ENCODE data around the gene ILK.
A peak's percentile ranks its signal among the peaks of the same experiment; 100 is the strongest.

ILK gene

GRCh38 chr11:6612213-6613041 is 8.9 kb downstream of the ILK start, which contains the start of gene TAF10:
Gene TAF10 (minus strand): TSS chr11:6612216. CDS start chr11:6612189, 27 bp downstream.
- peak within 1 kb of the TSS; percentile 89 for H3K9ac ChIP-seq (ENCODE audit: insufficient read length)
- H3K9me3 ChIP-seq (ENCODE audit: low read depth, low read length): no peaks in the 10 kb centered on the region
- H3K27ac ChIP-seq: peak within 1 kb of the TSS; percentile 92
- peak; percentile 64 for DNase-seq (ENCODE audit: low read depth, low spot score)
- TF ChIP-seq FOXP2 (optimal IDR thresholded peaks at IDR 0.05; ENCODE audit: control extremely low read depth, extremely low read length, insufficient read depth) (peak; percentile 91), EZH2 (IDR thresholded peaks at IDR 0.05) (no peak), POLR2AphosphoS5 (IDR thresholded peaks at IDR 0.05; ENCODE audit: borderline replicate concordance, low read depth, low read length) (peak; percentile 97)
- H3K4me3 ChIP-seq: peak within 1 kb of the TSS; percentile 94
- peaks cover 36% of the 10 kb centered on the region for H3K36me3 ChIP-seq (ENCODE audit: insufficient read depth, low read length)

DNA sequence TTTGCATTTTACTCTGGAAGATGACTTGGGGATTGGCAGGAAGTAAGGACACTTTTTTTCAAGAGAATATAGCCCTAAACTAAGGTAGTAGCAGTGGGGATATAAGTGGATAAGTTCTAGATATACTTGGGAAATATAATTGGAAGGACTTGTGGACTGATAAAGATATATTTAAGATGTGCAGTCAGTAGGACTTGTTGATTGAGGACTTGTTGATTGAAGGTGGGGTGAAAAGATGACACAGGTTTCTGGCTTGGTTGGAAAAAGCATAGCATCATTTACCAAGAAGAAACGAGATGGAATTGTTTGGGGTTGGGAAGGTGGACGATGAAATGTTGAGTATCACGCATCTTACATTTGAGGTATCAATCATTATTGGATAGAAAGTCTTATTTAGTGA is 9.9 kb downstream of the ILK start:
- Histone ChIP-seq H3K9me3 (ENCODE audit: low read depth, low read length) (no peaks in the 10 kb centered on the region), H3K9ac (ENCODE audit: insufficient read length) (no peak overlapping the region), H3K4me3 (no peak overlapping the region), H3K36me3 (ENCODE audit: insufficient read depth, low read length) (peaks cover 29% of the 10 kb centered on the region), H3K27ac (no peak overlapping the region)
- TF ChIP-seq EZH2 (IDR thresholded peaks at IDR 0.05) (no peak), POLR2AphosphoS5 (IDR thresholded peaks at IDR 0.05; ENCODE audit: borderline replicate concordance, low read depth, low read length) (no peak), FOXP2 (optimal IDR thresholded peaks at IDR 0.05; ENCODE audit: control extremely low read depth, extremely low read length, insufficient read depth) (no peak)
- no peak for DNase-seq (ENCODE audit: low read depth, low spot score)

DNA sequence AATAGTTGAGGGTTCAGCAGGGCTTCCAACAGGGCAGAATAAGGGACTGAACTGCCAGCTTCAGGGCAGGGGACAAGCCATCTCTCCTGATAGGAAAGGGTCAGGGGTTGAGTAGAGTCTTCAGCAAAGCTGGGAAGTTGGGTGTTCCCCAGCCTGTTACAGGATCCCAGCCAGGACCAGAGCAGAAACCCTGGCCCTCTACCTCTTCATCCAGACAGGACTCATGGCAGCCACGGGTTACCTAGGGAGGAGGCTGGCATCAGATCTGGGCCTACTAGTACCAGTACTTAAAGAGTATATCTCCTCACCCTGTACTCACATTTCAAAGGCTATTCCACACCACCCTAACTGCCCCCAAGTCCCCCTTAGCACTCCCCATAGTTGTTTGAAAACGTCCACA is 10.9 kb downstream of the ILK start:
- no peak overlapping the region for H3K4me3 ChIP-seq
- H3K27ac ChIP-seq: no peak overlapping the region
- no peaks in the 10 kb centered on the region for H3K9me3 ChIP-seq (ENCODE audit: low read depth, low read length)
- H3K36me3 ChIP-seq (ENCODE audit: insufficient read depth, low read length): peaks cover 19% of the 10 kb centered on the region
- H3K9ac ChIP-seq (ENCODE audit: insufficient read length): no peak overlapping the region
- no peak for DNase-seq (ENCODE audit: low read depth, low spot score)
- TF ChIP-seq EZH2 (IDR thresholded peaks at IDR 0.05) (no peak), FOXP2 (optimal IDR thresholded peaks at IDR 0.05; ENCODE audit: control extremely low read depth, extremely low read length, insufficient read depth) (no peak), POLR2AphosphoS5 (IDR thresholded peaks at IDR 0.05; ENCODE audit: borderline replicate concordance, low read depth, low read length) (no peak)

- Histone ChIP-seq H3K9me3 (ENCODE audit: low read depth, low read length) (no peaks in the 10 kb centered on the region), H3K4me3 (no peak overlapping the region), H3K36me3 (ENCODE audit: insufficient read depth, low read length) (peaks cover 13% of the 10 kb centered on the region), H3K27ac (no peak overlapping the region), H3K9ac (ENCODE audit: insufficient read length) (no peak overlapping the region)
- TF ChIP-seq FOXP2 (optimal IDR thresholded peaks at IDR 0.05; ENCODE audit: control extremely low read depth, extremely low read length, insufficient read depth) (no peak), EZH2 (IDR thresholded peaks at IDR 0.05) (no peak), POLR2AphosphoS5 (IDR thresholded peaks at IDR 0.05; ENCODE audit: borderline replicate concordance, low read depth, low read length) (no peak)
- DNase-seq (ENCODE audit: low read depth, low spot score): no peak
These were observed 11.5 kb downstream of the ILK start for GRCh38 chr11:6615046-6615445.

DNA sequence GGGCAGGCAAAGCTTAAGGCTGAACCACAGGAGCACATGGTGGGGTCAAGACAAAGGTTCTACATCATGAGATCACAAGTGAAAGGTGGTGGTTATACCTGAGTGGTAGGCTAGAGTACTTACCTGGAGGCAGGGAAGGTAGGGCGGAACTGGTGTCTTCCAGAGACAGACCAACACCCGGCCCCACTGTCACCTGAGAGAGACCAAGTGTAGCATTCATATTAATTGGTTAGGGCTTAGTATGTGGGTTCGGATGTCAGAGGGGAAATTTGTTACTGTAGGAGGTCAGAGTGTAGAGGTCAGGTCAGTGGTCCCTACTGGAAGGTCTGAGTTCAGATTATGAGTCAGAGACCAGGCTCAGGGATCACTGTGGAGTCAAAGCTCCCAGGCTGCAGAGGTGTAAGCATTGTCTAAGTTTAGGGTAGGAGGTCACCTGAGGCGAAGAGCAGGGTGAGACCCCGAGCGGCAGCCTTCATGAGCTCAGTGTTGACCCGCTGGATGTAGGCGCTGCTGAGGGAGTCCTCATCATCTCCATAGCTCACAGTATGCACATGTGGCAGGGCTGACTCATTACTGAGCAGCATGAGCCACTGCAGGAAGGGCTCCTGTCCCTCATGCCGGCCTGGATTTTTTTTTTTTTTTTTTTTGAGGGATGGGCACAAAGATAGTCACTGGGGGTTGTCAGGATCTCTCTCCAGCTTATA is 12.5 kb downstream of the ILK start:
- no peak for DNase-seq (ENCODE audit: low read depth, low spot score)
- Histone ChIP-seq H3K4me3 (no peak overlapping the region), H3K36me3 (ENCODE audit: insufficient read depth, low read length) (peaks cover 3% of the 10 kb centered on the region), H3K27ac (no peak overlapping the region), H3K9ac (ENCODE audit: insufficient read length) (no peak overlapping the region), H3K9me3 (ENCODE audit: low read depth, low read length) (no peaks in the 10 kb centered on the region)
- TF ChIP-seq FOXP2 (optimal IDR thresholded peaks at IDR 0.05; ENCODE audit: control extremely low read depth, extremely low read length, insufficient read depth) (no peak), POLR2AphosphoS5 (IDR thresholded peaks at IDR 0.05; ENCODE audit: borderline replicate concordance, low read depth, low read length) (no peak), EZH2 (IDR thresholded peaks at IDR 0.05) (no peak)

DNA sequence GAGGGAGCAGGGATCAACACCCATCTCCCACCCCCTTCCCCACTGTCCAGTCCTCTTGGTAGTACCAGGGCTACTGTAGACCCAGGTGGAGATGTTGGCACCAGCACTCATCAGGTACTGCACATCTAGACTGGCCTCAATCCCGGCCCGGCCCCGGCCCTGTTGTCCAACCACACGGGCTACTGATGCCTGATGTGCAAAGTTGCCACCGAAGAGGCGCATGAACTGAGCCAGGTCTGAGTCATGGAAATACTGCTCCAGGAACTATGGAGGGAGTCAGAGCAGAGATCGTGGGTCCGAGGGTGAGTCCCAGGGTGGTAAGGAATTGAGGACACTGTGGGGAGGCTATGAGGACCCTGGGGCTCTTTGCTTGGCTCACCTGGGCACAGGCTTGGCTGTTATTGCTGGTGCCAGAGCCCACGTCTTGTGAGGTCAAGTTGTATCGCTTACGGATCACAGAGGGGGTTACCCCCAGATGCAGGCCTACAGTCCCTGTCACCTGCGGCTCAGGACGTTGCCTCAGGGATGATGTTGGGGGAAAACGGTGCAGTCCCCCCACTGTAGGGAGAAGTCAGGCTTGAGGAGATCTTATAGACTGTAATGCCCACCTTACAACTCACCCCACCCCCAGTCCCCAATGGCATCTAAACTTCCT is 13.1 kb downstream of the ILK start:
- Histone ChIP-seq H3K9ac (ENCODE audit: insufficient read length) (no peak overlapping the region), H3K9me3 (ENCODE audit: low read depth, low read length) (no peaks in the 10 kb centered on the region), H3K4me3 (no peak overlapping the region), H3K36me3 (ENCODE audit: insufficient read depth, low read length) (no peaks in the 10 kb centered on the region), H3K27ac (no peak overlapping the region)
- TF ChIP-seq FOXP2 (optimal IDR thresholded peaks at IDR 0.05; ENCODE audit: control extremely low read depth, extremely low read length, insufficient read depth): no peak
- TF ChIP-seq POLR2AphosphoS5 (IDR thresholded peaks at IDR 0.05; ENCODE audit: borderline replicate concordance, low read depth, low read length): no peak
- TF ChIP-seq EZH2 (IDR thresholded peaks at IDR 0.05): no peak
- DNase-seq (ENCODE audit: low read depth, low spot score): no peak

- no peak overlapping the region for H3K4me3 ChIP-seq
- H3K9me3 ChIP-seq (ENCODE audit: low read depth, low read length): no peaks in the 10 kb centered on the region
- no peak overlapping the region for H3K9ac ChIP-seq (ENCODE audit: insufficient read length)
- H3K36me3 ChIP-seq (ENCODE audit: insufficient read depth, low read length): no peaks in the 10 kb centered on the region
- no peak overlapping the region for H3K27ac ChIP-seq
- TF ChIP-seq EZH2 (IDR thresholded peaks at IDR 0.05) (no peak), POLR2AphosphoS5 (IDR thresholded peaks at IDR 0.05; ENCODE audit: borderline replicate concordance, low read depth, low read length) (no peak), FOXP2 (optimal IDR thresholded peaks at IDR 0.05; ENCODE audit: control extremely low read depth, extremely low read length, insufficient read depth) (no peak)
- no peak for DNase-seq (ENCODE audit: low read depth, low spot score)
These were observed 13.8 kb downstream of the ILK start for GRCh38 chr11:6617315-6617781.

Data from SK-N-MC (cell line).